Suprapubic skin (tissue), 4 donors: ENCODE measurements around the gene CNPY3. TPM values are rescaled to one million over a fixed set of nuclear protein-coding genes. Genes with fewer than 3 reads are reported as not detected.

Experiments
- DNase-seq, 2 donors: peaks; one replicate each; pipeline ENCODE4 v3.0.0-alpha.2; 2019; ENCODE audit warnings: low spot score in 2 of 2
- H3K27ac ChIP-seq: fragments of 200-600 bp; sonication (generic); one replicate; pipeline ENCODE4 v1.5.1; 2019
- H3K27me3 ChIP-seq: fragments of 200-600 bp; sonication (generic); one replicate; pipeline ENCODE4 v1.5.1; 2019
- H3K36me3 ChIP-seq: fragments of 200-600 bp; sonication (generic); one replicate; pipeline ENCODE4 v1.5.1; 2019
- H3K4me1 ChIP-seq: fragments of 200-600 bp; sonication (generic); one replicate; pipeline ENCODE4 v1.5.1; 2019
- H3K4me3 ChIP-seq: fragments of 200-600 bp; sonication (generic); one replicate; pipeline ENCODE4 v1.5.1; 2019; ENCODE audit warnings: mild to moderate bottlenecking
- H3K9me3 ChIP-seq: fragments of 200-600 bp; sonication (generic); one replicate; pipeline ENCODE4 v1.5.1; 2019
- EP300 ChIP-seq: sonication (generic); formaldehyde crosslinking; IDR thresholded peaks from one replicate; pipeline ENCODE4 v1.6.1; 2017; ENCODE audit warnings: antibody characterized with exemption
- POLR2A ChIP-seq, 2 donors: fragments of 450-650 bp; IDR thresholded peaks; one replicate each; pipeline ENCODE4 v1.6.1; 2017; ENCODE audit warnings: antibody characterized with exemption in 2 of 2, mild to moderate bottlenecking in 2 of 2, moderate library complexity in 2 of 2
- POLR2AphosphoS5 ChIP-seq, 3 donors: sonication (generic); formaldehyde crosslinking; IDR thresholded peaks; one replicate each; pipeline ENCODE4 v1.6.1; 2017; ENCODE audit warnings: antibody characterized with exemption in 3 of 3
- WGBS: methylation state at CpG from one replicate; pipeline ENCODE4 v1.1.5; 2018; 5-methylcytosine and 5-hydroxymethylcytosine counted together
- total RNA-seq, 4 donors: library from RNA; depleted of rRNA; stranded (reverse); fragments of >200 nt; gene quantifications; one replicate each; pipeline ENCODE4 v1.1.0, GENCODE V29; 2016
- TF ChIP-seq, protein P1 (sequence below), 2 donors: fragments of 200-600 bp in 1 of 2; fragments of 450-650 bp in 1 of 2; sonication (generic) in 1 of 2; IDR thresholded peaks; one replicate each; pipeline ENCODE4 v1.5.1; 2016 to 2019; ENCODE audit warnings: antibody characterized with exemption in 2 of 2, mild to moderate bottlenecking in 1 of 2, moderate library complexity in 1 of 2

CNPY3 gene
- total RNA-seq, 4 donors from 2014 or later = 19.0 to 26.4 (median 23.2) TPM

DNA sequence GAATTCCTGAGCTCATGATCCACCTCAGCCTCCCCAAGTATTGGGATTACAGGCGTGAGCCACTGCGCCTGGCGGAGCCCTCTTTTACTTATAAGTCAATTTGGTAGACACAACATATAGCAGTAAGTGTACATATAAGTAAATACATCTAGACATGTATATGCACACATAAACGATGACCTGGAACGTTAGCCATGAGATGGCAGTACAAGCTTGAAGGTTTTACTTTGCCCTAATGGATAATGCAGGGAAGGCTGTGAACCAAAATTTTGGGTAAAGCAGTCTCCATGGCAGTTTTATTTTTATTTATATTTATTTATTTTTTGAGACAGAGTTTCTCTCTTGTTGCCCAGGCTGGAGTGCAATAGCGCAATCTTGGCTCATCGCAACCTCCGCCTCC lies 28.8 kb downstream of the CNPY3 start:
- Histone ChIP-seq H3K9me3 (no peaks in the 10 kb centered on the region), H3K27ac (no peak overlapping the region), H3K4me1 (peaks cover 16% of the 10 kb centered on the region), H3K36me3 (no peaks in the 10 kb centered on the region), H3K4me3 (no peak overlapping the region), H3K27me3 (no peaks in the 10 kb centered on the region)
- TF ChIP-seq POLR2AphosphoS5 (IDR thresholded peaks at IDR 0.05) (no peak), EP300 (no peak), POLR2A (IDR thresholded peaks at IDR 0.05) (no peak)
- TF ChIP-seq, protein P1, sequence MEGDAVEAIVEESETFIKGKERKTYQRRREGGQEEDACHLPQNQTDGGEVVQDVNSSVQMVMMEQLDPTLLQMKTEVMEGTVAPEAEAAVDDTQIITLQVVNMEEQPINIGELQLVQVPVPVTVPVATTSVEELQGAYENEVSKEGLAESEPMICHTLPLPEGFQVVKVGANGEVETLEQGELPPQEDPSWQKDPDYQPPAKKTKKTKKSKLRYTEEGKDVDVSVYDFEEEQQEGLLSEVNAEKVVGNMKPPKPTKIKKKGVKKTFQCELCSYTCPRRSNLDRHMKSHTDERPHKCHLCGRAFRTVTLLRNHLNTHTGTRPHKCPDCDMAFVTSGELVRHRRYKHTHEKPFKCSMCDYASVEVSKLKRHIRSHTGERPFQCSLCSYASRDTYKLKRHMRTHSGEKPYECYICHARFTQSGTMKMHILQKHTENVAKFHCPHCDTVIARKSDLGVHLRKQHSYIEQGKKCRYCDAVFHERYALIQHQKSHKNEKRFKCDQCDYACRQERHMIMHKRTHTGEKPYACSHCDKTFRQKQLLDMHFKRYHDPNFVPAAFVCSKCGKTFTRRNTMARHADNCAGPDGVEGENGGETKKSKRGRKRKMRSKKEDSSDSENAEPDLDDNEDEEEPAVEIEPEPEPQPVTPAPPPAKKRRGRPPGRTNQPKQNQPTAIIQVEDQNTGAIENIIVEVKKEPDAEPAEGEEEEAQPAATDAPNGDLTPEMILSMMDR (IDR thresholded peaks at IDR 0.05) = no peak
- no peak for DNase-seq
- 83% methylated on average over 8 of the region's 8 CpGs for WGBS

- DNase-seq = no peak
- Histone ChIP-seq H3K36me3 (peaks cover 16% of the 10 kb centered on the region), H3K27me3 (no peaks in the 10 kb centered on the region), H3K4me1 (peaks cover 16% of the 10 kb centered on the region), H3K9me3 (no peaks in the 10 kb centered on the region), H3K4me3 (peak overlapping the region; percentile 52), H3K27ac (no peak overlapping the region)
- 38% methylated on average over 13 of the region's 13 CpGs for WGBS
- TF ChIP-seq EP300 (no peak), POLR2AphosphoS5 (IDR thresholded peaks at IDR 0.05) (no peak), POLR2A (IDR thresholded peaks at IDR 0.05) (no peak)
- TF ChIP-seq, protein P1 (IDR thresholded peaks at IDR 0.05) = no peak
Measured at GRCh38 chr6:42959917-42960242, 30.6 kb downstream of the CNPY3 start.

DNA sequence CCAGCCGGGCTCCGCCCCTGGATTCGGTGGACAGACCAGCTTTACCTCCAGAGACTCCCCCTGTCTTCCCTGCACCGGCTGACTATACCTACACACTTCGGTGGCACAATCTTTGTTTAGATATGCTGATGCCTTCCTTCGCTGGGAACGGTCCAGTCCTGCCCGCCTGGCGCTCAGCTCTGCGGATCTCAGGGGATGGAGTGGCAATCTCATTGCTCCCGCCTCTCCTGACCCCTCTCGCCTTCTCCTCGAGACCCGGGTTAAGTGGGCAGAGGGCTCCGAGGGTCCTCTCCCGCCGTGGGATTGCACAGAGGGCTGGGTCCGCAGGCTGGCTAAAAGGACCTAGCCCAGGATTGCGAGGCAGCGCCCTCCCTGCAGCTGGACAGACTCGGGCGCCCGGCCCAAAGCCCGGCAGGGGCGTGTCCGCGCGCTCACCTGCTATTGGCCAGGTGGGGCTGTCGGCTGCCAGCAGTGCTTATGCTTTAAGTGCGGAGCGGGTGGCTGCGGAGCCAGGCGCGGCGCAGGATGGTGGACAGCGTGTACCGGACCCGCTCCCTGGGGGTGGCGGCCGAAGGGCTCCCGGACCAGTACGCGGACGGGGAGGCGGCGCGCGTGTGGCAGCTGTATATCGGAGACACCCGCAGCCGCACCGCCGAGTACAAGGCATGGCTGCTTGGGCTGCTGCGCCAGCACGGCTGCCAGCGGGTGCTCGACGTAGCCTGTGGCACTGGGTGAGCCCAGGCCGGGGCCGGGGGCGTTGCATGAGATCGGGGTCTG lies 31.2 kb downstream of the CNPY3 start, which contains the start of gene GNMT:
TSS of gene GNMT (plus strand) at position 512 of the 777 bp plus-strand sequence. CDS start at position 526, 14 bp downstream.
- DNase-seq = peak in 1 of 2 donors; percentile 71
- TF ChIP-seq POLR2AphosphoS5 (IDR thresholded peaks at IDR 0.05) (no peak), EP300 (no peak), POLR2A (IDR thresholded peaks at IDR 0.05) (no peak)
- TF ChIP-seq, protein P1 (IDR thresholded peaks at IDR 0.05) = no peak
- Histone ChIP-seq H3K27ac (no peak within 1 kb of the TSS), H3K4me3 (peak within 1 kb of the TSS; percentile 52), H3K36me3 (peaks cover 21% of the 10 kb centered on the region), H3K27me3 (no peaks in the 10 kb centered on the region), H3K4me1 (peaks cover 16% of the 10 kb centered on the region), H3K9me3 (no peaks in the 10 kb centered on the region)
- 7% methylated on average over 18 of the region's 62 CpGs for WGBS

- no peaks in the 10 kb centered on the region for H3K9me3 ChIP-seq
- DNase-seq = no peak
- 23% methylated on average over 10 of the region's 15 CpGs for WGBS
Measured at GRCh38 chr6:42961020-42961470, 31.8 kb downstream of the CNPY3 start.

DNA sequence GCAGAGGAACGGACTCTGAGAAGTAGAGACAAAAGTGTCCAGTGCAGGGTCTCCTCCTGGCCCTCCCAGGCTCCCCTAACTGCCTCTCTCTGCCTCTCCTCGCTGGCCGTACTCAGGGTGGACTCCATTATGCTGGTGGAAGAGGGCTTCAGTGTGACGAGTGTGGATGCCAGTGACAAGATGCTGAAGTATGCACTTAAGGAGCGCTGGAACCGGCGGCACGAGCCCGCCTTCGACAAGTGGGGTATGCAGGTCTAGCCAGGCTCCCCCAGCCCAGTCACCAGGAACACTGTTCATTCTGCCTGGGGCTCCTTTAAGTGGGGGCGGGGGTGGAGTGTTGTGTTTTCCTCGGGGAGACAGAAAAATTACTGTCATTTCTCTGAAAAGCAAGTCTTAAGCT lies 32.8 kb downstream of the CNPY3 start:
- Histone ChIP-seq H3K27ac (no peak overlapping the region), H3K4me1 (peaks cover 16% of the 10 kb centered on the region), H3K27me3 (no peaks in the 10 kb centered on the region), H3K9me3 (no peaks in the 10 kb centered on the region), H3K4me3 (no peak overlapping the region), H3K36me3 (peaks cover 34% of the 10 kb centered on the region)
- 85% methylated on average over 12 of the region's 12 CpGs for WGBS
- DNase-seq = no peak
- TF ChIP-seq EP300 (no peak), POLR2AphosphoS5 (IDR thresholded peaks at IDR 0.05) (no peak), POLR2A (IDR thresholded peaks at IDR 0.05) (no peak)
- TF ChIP-seq, protein P1 (IDR thresholded peaks at IDR 0.05) = no peak

More at GRCh38 chr6:42961020-42961470, 31.8 kb downstream of the CNPY3 start:
- peak overlapping the region; percentile 52 for H3K4me3 ChIP-seq
- H3K27ac ChIP-seq = no peak overlapping the region
- no peaks in the 10 kb centered on the region for H3K27me3 ChIP-seq
- H3K36me3 ChIP-seq = peaks cover 27% of the 10 kb centered on the region
- peaks cover 16% of the 10 kb centered on the region for H3K4me1 ChIP-seq
- TF ChIP-seq POLR2AphosphoS5 (IDR thresholded peaks at IDR 0.05) (no peak), EP300 (no peak), POLR2A (IDR thresholded peaks at IDR 0.05) (no peak)
- TF ChIP-seq, protein P1 (IDR thresholded peaks at IDR 0.05) = no peak
